GM23338 (cell line): ENCODE data around the gene UNC13C.

ENCODE experiments used
- CTCF ChIP-seq, 2 experiments: fragments of 200-600 bp in 1 of 2; sonication (generic) in 1 of 2; conservative IDR thresholded peaks; 2 replicates each; pipeline versions ENCODE4 v1.5.1 to v1.6.1; 2016 to 2017; ENCODE audit warnings: antibody characterized with exemption in 2 of 2, low read depth in 2 of 2, mild to moderate bottlenecking in 2 of 2, moderate library complexity in 1 of 2
- EZH2 ChIP-seq: fragments of 200-600 bp; sonication (generic); IDR thresholded peaks from one replicate; pipeline ENCODE4 v1.8.0; 2017; ENCODE audit warnings: antibody characterized with exemption, mild to moderate bottlenecking, low read depth; ENCODE audit not compliant: unreplicated experiment
- EZH2phosphoT487 ChIP-seq: fragments of 200-600 bp; sonication (generic); IDR thresholded peaks from one replicate; pipeline ENCODE4 v1.8.1; 2018; ENCODE audit warnings: antibody characterized with exemption; ENCODE audit not compliant: unreplicated experiment
- JUNB ChIP-seq: IDR thresholded peaks from one replicate; pipeline ENCODE4 v1.6.1; 2016; ENCODE audit warnings: antibody characterized with exemption; ENCODE audit not compliant: unreplicated experiment
- POLR2AphosphoS5 ChIP-seq: IDR thresholded peaks from 2 replicates; pipeline ENCODE4 v1.6.1; 2016; ENCODE audit warnings: antibody characterized with exemption, low read depth

- TF ChIP-seq CTCF (conservative IDR thresholded peaks at IDR 0.05; ENCODE audit: low read depth in 2 of 2) (no peak), EZH2 (no peak), POLR2AphosphoS5 (no peak), EZH2phosphoT487 (no peak), JUNB (no peak)
Measured at GRCh38 chr15:54577476-54578250, 599.4 kb downstream of the UNC13C start.
